ENCODE data around the gene CBLIF.
A peak's percentile ranks its signal among the peaks of the same experiment; 100 is the strongest.
"Not testable (repeated sequence)": the region's sequence is repeated elsewhere in the genome, so short reads cannot be mapped to it uniquely, and the experiment has no call there.

The CBLIF gene

GRCh38 chr11:59846556-59846955 is 1.3 kb upstream of the CBLIF start:
- DNase-seq: no peak

- no peak for DNase-seq
Measured at GRCh38 chr11:59842316-59842715, 3.0 kb downstream of the CBLIF start.

- DNase-seq: no peak
Measured at GRCh38 chr11:59841514-59841913, 3.8 kb downstream of the CBLIF start.

GRCh38 chr11:59839615-59840014 is 5.7 kb downstream of the CBLIF start:
- no peak for DNase-seq

GRCh38 chr11:59833602-59834001 is 11.7 kb downstream of the CBLIF start:
- no peak for DNase-seq

- no peak for DNase-seq
Measured at GRCh38 chr11:59829358-59829757, 15.9 kb downstream of the CBLIF start.

- peak; percentile 8 for DNase-seq
Measured at GRCh38 chr11:59822989-59823566, 22.2 kb downstream of the CBLIF start.

GRCh38 chr11:59818572-59818971 is 26.7 kb downstream of the CBLIF start:
- DNase-seq: no peak

- DNase-seq: not testable (repeated sequence)
Measured at GRCh38 chr11:59816434-59816833, 28.9 kb downstream of the CBLIF start.

- no peak for DNase-seq
Measured at GRCh38 chr11:59815754-59816153, 29.5 kb downstream of the CBLIF start.

- no peak for DNase-seq
Measured at GRCh38 chr11:59814021-59814420, 31.3 kb downstream of the CBLIF start.

GRCh38 chr11:59813364-59813763 is 31.9 kb downstream of the CBLIF start:
- DNase-seq: no peak

GRCh38 chr11:59812220-59812619 is 33.1 kb downstream of the CBLIF start:
- no peak for DNase-seq

GRCh38 chr11:59810911-59811259 is 34.4 kb downstream of the CBLIF start:
- DNase-seq: no peak

GRCh38 chr11:59810189-59810910 is 34.9 kb downstream of the CBLIF start, which contains the start of gene MRPL16:
TSS of gene MRPL16 (minus strand) at chr11:59810778. CDS start at chr11:59810658, 120 bp downstream.
- DNase-seq: peak; percentile 70

GRCh38 chr11:59807047-59807610 is 38.2 kb downstream of the CBLIF start:
- DNase-seq: no peak

GRCh38 chr11:59804061-59804460 is 41.2 kb downstream of the CBLIF start:
- no peak for DNase-seq

- DNase-seq: peak; percentile 8
Measured at GRCh38 chr11:59802639-59803176, 42.6 kb downstream of the CBLIF start.

- DNase-seq: no peak
Measured at GRCh38 chr11:59801981-59802638, 43.2 kb downstream of the CBLIF start.

GRCh38 chr11:59801160-59801706 is 44.1 kb downstream of the CBLIF start:
- DNase-seq: no peak

GRCh38 chr11:59800390-59801025 is 44.8 kb downstream of the CBLIF start:
- no peak for DNase-seq

GRCh38 chr11:59794417-59794816 is 50.9 kb downstream of the CBLIF start:
- no peak for DNase-seq

GRCh38 chr11:59792507-59792906 is 52.8 kb downstream of the CBLIF start:
- no peak for DNase-seq
